HG03378 (cell line): ENCODE data around the gene FAM83E.

Source experiments
- ATAC-seq: cut with Tn5 transposase; IDR thresholded peaks from one replicate; pipeline ENCODE4 v1.9.1; 2021; ENCODE audit warnings: mild to moderate bottlenecking, moderate library complexity; ENCODE audit not compliant: unreplicated experiment

FAM83E gene

GRCh38 chr19:48613852-48614435 is 932 bp downstream of the FAM83E start:
- no peak for ATAC-seq

- no peak for ATAC-seq
Measured at GRCh38 chr19:48613024-48613851, 1.6 kb downstream of the FAM83E start.

GRCh38 chr19:48611872-48612271 is 3.0 kb downstream of the FAM83E start:
- no peak for ATAC-seq

GRCh38 chr19:48609571-48610108 is 5.2 kb downstream of the FAM83E start:
- no peak for ATAC-seq

GRCh38 chr19:48608798-48609263 is 6.0 kb downstream of the FAM83E start:
- ATAC-seq = no peak

GRCh38 chr19:48607359-48607755 is 7.5 kb downstream of the FAM83E start:
- ATAC-seq = no peak

- no peak for ATAC-seq
Measured at GRCh38 chr19:48606463-48607358, 8.2 kb downstream of the FAM83E start, which contains the start of gene SPACA4. SPACA4 (plus strand) TSS chr19:48606742; CDS start chr19:48606979, 237 bp downstream.

- ATAC-seq = no peak
Measured at GRCh38 chr19:48603850-48604249, 11.0 kb downstream of the FAM83E start.

- ATAC-seq = no peak
Measured at GRCh38 chr19:48603449-48603848, 11.4 kb downstream of the FAM83E start.

DNA sequence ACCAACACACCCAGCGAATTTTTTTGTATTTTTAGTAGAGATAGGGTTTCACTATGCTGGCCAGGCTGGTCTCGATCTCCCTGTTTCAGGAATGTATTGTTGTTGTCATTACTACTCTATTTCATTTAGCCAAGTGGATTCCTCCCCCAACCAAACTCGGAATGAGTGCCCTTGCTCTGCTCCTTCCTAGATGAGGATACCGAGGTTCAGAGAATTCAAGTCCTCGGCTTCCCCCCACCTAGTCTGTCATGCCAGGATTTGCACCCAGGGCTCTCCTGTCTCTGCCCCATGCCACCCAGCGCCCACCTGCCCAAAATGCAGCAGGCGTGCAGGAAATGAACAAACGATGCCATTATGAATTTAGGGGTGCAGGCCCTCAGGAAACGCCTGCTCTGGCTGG is 11.9 kb downstream of the FAM83E start:
- ATAC-seq = no peak

- ATAC-seq = no peak
Measured at GRCh38 chr19:48600679-48601417, 14.0 kb downstream of the FAM83E start.

GRCh38 chr19:48598996-48599700 is 15.7 kb downstream of the FAM83E start:
- no peak for ATAC-seq

- no peak for ATAC-seq
Measured at GRCh38 chr19:48596679-48597465, 18.0 kb downstream of the FAM83E start.

- no peak for ATAC-seq
Measured at GRCh38 chr19:48596237-48596636, 18.6 kb downstream of the FAM83E start.

GRCh38 chr19:48595833-48596232 is 19.0 kb downstream of the FAM83E start:
- ATAC-seq = no peak

- ATAC-seq = no peak
Measured at GRCh38 chr19:48595171-48595570, 19.7 kb downstream of the FAM83E start.

GRCh38 chr19:48591021-48591420 is 23.9 kb downstream of the FAM83E start:
- ATAC-seq = no peak

GRCh38 chr19:48588670-48589401 is 26.0 kb downstream of the FAM83E start:
- ATAC-seq = no peak
